Renal cortex interstitium (tissue), 11 donors: ENCODE results near the gene NRN1. TPM values are rescaled to one million over a fixed set of nuclear protein-coding genes. Genes with fewer than 3 reads are reported as not detected.
"Not testable (repeated sequence)": the region's sequence is repeated elsewhere in the genome, so short reads cannot be mapped to it uniquely, and the experiment has no call there.

ENCODE experiments used
- DNase-seq, 11 donors: peaks; one replicate each; pipeline ENCODE4 v3.0.0-alpha.2; 2013; ENCODE audit warnings: low read depth in 9 of 11, low spot score in 4 of 11; ENCODE audit errors: extremely low read depth in 1 of 11
- polyA plus RNA-seq, 3 donors: library from polyadenylated mRNA; unstranded; fragments of 120-200 nt; gene quantifications; one replicate each; pipeline ENCODE4 v1.2.1, GENCODE V29; 2013; ENCODE audit not compliant: insufficient read length in 3 of 3

Gene NRN1
- polyA plus RNA-seq, 3 donors = 5.0 to 6.2 (median 5.8) TPM

GRCh38 chr6:5992551-5993225, 14.0 kb downstream of the NRN1 start:
- no peak for DNase-seq

GRCh38 chr6:5990786-5991185, 15.9 kb downstream of the NRN1 start:
- DNase-seq = no peak

GRCh38 chr6:5989141-5989723, 17.5 kb downstream of the NRN1 start:
- no peak for DNase-seq

GRCh38 chr6:5986861-5987260, 19.9 kb downstream of the NRN1 start:
- DNase-seq = no peak

GRCh38 chr6:5984150-5985089, 22.3 kb downstream of the NRN1 start:
- no peak for DNase-seq

GRCh38 chr6:5981126-5982026, 25.3 kb downstream of the NRN1 start:
- DNase-seq = no peak

GRCh38 chr6:5979650-5980420, 26.9 kb downstream of the NRN1 start:
- DNase-seq = no peak

GRCh38 chr6:5976811-5977210, 29.9 kb downstream of the NRN1 start:
- no peak for DNase-seq

GRCh38 chr6:5968817-5969734, 37.6 kb downstream of the NRN1 start:
- no peak for DNase-seq

GRCh38 chr6:5968036-5968435, 38.7 kb downstream of the NRN1 start:
- DNase-seq = not testable (repeated sequence)

GRCh38 chr6:5967594-5967993, 39.1 kb downstream of the NRN1 start:
- no peak for DNase-seq

GRCh38 chr6:5962794-5963193, 43.9 kb downstream of the NRN1 start:
- no peak for DNase-seq

- DNase-seq = no peak
Observed at GRCh38 chr6:5961836-5962235, 44.9 kb downstream of the NRN1 start.

GRCh38 chr6:5960456-5960855, 46.3 kb downstream of the NRN1 start:
- no peak for DNase-seq

GRCh38 chr6:5958921-5959320, 47.8 kb downstream of the NRN1 start:
- DNase-seq = no peak

- no peak for DNase-seq
Observed at GRCh38 chr6:5956939-5957338, 49.8 kb downstream of the NRN1 start.

- no peak for DNase-seq
Observed at GRCh38 chr6:5950361-5950785, 56.4 kb downstream of the NRN1 start.
